ENCODE results near the gene CPSF4. TPM values are rescaled to one million over a fixed set of nuclear protein-coding genes. Genes with fewer than 3 reads are reported as not detected.
"Not testable (repeated sequence)": the region's sequence is repeated elsewhere in the genome, so short reads cannot be mapped to it uniquely, and the experiment has no call there.

The CPSF4 gene
- total RNA-seq, 1 donor from 2014 or later: 26.9 TPM

- TF ChIP-seq CTCF (IDR thresholded peaks at IDR 0.05): no peak
- Histone ChIP-seq H3K4me1 (peaks cover 36% of the 10 kb centered on the region), H3K9me3 (no peaks in the 10 kb centered on the region), H3K27me3 (no peaks in the 10 kb centered on the region), H3K4me3 (peak overlapping the region; percentile 100), H3K36me3 (peaks cover 47% of the 10 kb centered on the region), H3K27ac (peak overlapping the region; percentile 99)
- no peak for ATAC-seq
- no peak for DNase-seq
- intact Hi-C loops (cut with DNase I): loop anchor here (10.0 kb wide), 1 partner anchor 45 kb away; no protein-coding TSS in a partner anchor
Observed at GRCh38 chr7:99409806-99410205, 28.9 kb upstream of the CPSF4 start.

- no peaks in the 10 kb centered on the region for H3K27me3 ChIP-seq
- peaks cover 56% of the 10 kb centered on the region for H3K36me3 ChIP-seq
- TF ChIP-seq CTCF (IDR thresholded peaks at IDR 0.05): no peak
- DNase-seq: no peak
- intact Hi-C loops (cut with DNase I): loop anchor here (10.0 kb wide), 1 partner anchor 46 kb away; no protein-coding TSS in a partner anchor
- H3K4me3 ChIP-seq: no peak overlapping the region
- H3K4me1 ChIP-seq: peaks cover 30% of the 10 kb centered on the region
- no peaks in the 10 kb centered on the region for H3K9me3 ChIP-seq
- ATAC-seq: no peak
- H3K27ac ChIP-seq: no peak overlapping the region
Observed at GRCh38 chr7:99410635-99411034, 28.1 kb upstream of the CPSF4 start.

GRCh38 chr7:99415513-99416127, 23.1 kb upstream of the CPSF4 start:
- H3K36me3 ChIP-seq: peaks cover 100% of the 10 kb centered on the region
- not testable (repeated sequence) for H3K4me1 ChIP-seq, H3K27me3 ChIP-seq, DNase-seq, H3K27ac ChIP-seq, H3K9me3 ChIP-seq, H3K4me3 ChIP-seq, ATAC-seq
- TF ChIP-seq CTCF (IDR thresholded peaks at IDR 0.05): peak; percentile 68
- intact Hi-C loops (cut with DNase I): loop anchor here (10.0 kb wide), 1 partner anchor 51 kb away; no protein-coding TSS in a partner anchor

- ATAC-seq: peak; percentile 8
- no peak overlapping the region for H3K27ac ChIP-seq
- intact Hi-C loops (cut with DNase I): loop anchor here (10.0 kb wide), 1 partner anchor 53 kb away; no protein-coding TSS in a partner anchor
Observed at GRCh38 chr7:99418260-99418659, 20.5 kb upstream of the CPSF4 start.

DNA sequence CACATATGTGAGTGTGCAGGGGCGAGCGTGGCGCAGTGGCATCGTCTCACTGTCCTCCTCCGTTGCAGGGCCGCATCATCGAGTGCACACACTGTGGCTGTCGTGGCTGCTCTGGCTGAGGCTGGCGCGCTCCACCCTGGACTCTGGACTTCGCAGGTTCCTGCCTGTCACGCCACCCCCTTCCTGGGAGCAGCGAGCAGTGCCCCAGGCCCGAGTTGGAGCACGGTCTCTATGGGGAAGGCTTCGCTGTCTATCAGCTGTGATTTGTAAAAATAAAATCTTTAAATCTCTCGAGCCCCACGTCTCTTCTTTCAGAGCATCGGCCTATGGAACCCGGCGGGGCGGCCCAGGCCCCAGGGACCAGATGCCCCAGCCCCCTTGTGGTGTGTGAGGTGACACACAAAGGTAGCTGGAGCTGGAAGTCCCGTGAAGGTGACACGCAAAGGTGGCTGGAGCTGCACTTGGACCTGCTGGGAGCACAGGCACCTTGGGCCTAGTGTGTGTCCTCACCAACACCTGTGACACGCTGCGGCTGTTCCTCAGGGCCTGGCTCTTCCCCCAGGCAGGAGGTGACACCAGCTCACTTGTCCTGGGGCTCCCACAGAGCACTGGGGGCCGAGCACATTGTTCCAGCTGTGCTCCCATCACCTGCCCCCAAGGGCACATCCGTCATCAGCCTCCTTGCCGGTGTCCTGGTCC, 19.3 kb upstream of the CPSF4 start:
- Histone ChIP-seq H3K9me3 (no peaks in the 10 kb centered on the region), H3K27ac (no peak overlapping the region), H3K27me3 (no peaks in the 10 kb centered on the region), H3K36me3 (peaks cover 97% of the 10 kb centered on the region), H3K4me3 (no peak overlapping the region), H3K4me1 (no peaks in the 10 kb centered on the region)
- intact Hi-C loops (cut with DNase I): loop anchor here (10.0 kb wide), 1 partner anchor 55 kb away; no protein-coding TSS in a partner anchor
- DNase-seq (no peak), ATAC-seq (no peak)
- no peak for TF ChIP-seq CTCF (IDR thresholded peaks at IDR 0.05)

More at GRCh38 chr7:99418260-99418659, 20.5 kb upstream of the CPSF4 start:
- TF ChIP-seq CTCF (IDR thresholded peaks at IDR 0.05): no peak
- Histone ChIP-seq H3K4me1 (no peaks in the 10 kb centered on the region), H3K27me3 (no peaks in the 10 kb centered on the region), H3K36me3 (peaks cover 98% of the 10 kb centered on the region), H3K4me3 (no peak overlapping the region), H3K9me3 (no peaks in the 10 kb centered on the region)
- no peak for DNase-seq

All from upper lobe of right lung (tissue), 1 donor.